Measurements from ENCODE around the gene SDF2L1. TPM values are rescaled to one million over a fixed set of nuclear protein-coding genes. Genes with fewer than 3 reads are reported as not detected.
"Not testable (repeated sequence)": the region's sequence is repeated elsewhere in the genome, so short reads cannot be mapped to it uniquely, and the experiment has no call there.

The SDF2L1 gene
- total RNA-seq, 2 experiments from 2014 or later: 21.7 to 22.3 TPM

- no peaks in the 10 kb centered on the region for H3K27me3 Mint-ChIP-seq (ENCODE audit: low read depth)
- no peak overlapping the region for H3K27ac Mint-ChIP-seq
- peaks cover 7% of the 10 kb centered on the region for H3K36me3 Mint-ChIP-seq (ENCODE audit: low read depth)
- H3K9me3 Mint-ChIP-seq: no peaks in the 10 kb centered on the region
- peaks cover 12% of the 10 kb centered on the region for H3K4me1 Mint-ChIP-seq (ENCODE audit: low read depth)
- intact Hi-C loops (cut with micrococcal nuclease): no loop called here
- no peak overlapping the region for H3K4me3 Mint-ChIP-seq
- DNase-seq: no peak
- CTCF ChIA-PET: interaction anchor here (13.9 kb wide), 1 partner anchor 11 kb away, joined by 208 read pairs; the partner anchor contains the start of gene SDF2L1
These were observed 9.2 kb upstream of the SDF2L1 start for GRCh38 chr22:21632931-21633330.

GRCh38 chr22:21633481-21633880 lies 8.6 kb upstream of the SDF2L1 start:
- DNase-seq: no peak
- CTCF ChIA-PET: interaction anchor here (0.5 to 13.9 kb wide), 2 partner anchors 11 to 674 kb away, joined by 5 to 208 read pairs; partner anchors contain the start of gene SDF2L1
- intact Hi-C loops (cut with micrococcal nuclease): no loop called here
- Mint-ChIP-seq H3K4me1 (ENCODE audit: low read depth) (peaks cover 8% of the 10 kb centered on the region), H3K9me3 (no peaks in the 10 kb centered on the region), H3K36me3 (ENCODE audit: low read depth) (peaks cover 2% of the 10 kb centered on the region), H3K4me3 (no peak overlapping the region), H3K27ac (no peak overlapping the region), H3K27me3 (ENCODE audit: low read depth) (no peaks in the 10 kb centered on the region)

- H3K36me3 Mint-ChIP-seq (ENCODE audit: low read depth): peaks cover 1% of the 10 kb centered on the region
- no peaks in the 10 kb centered on the region for H3K9me3 Mint-ChIP-seq
- no peak overlapping the region for H3K27ac Mint-ChIP-seq
- intact Hi-C loops (cut with micrococcal nuclease): no loop called here
- CTCF ChIA-PET: interaction anchor here (0.5 to 13.9 kb wide), 3 partner anchors 10 to 59 kb away, joined by 3 to 208 read pairs (median 3); partner anchors contain the start of gene SDF2L1
- DNase-seq: no peak
- no peaks in the 10 kb centered on the region for H3K27me3 Mint-ChIP-seq (ENCODE audit: low read depth)
- no peak overlapping the region for H3K4me3 Mint-ChIP-seq
- peaks cover 7% of the 10 kb centered on the region for H3K4me1 Mint-ChIP-seq (ENCODE audit: low read depth)
These were observed 8.0 kb upstream of the SDF2L1 start for GRCh38 chr22:21634081-21634480.

GRCh38 chr22:21634844-21635243 lies 7.3 kb upstream of the SDF2L1 start:
- Mint-ChIP-seq H3K4me1 (ENCODE audit: low read depth) (peaks cover 6% of the 10 kb centered on the region), H3K9me3 (no peaks in the 10 kb centered on the region), H3K27me3 (ENCODE audit: low read depth) (no peaks in the 10 kb centered on the region), H3K27ac (no peak overlapping the region), H3K4me3 (no peak overlapping the region), H3K36me3 (ENCODE audit: low read depth) (no peaks in the 10 kb centered on the region)
- CTCF ChIA-PET: interaction anchor here (1.2 to 13.9 kb wide), 2 partner anchors 9 to 21 kb away, joined by 3 to 208 read pairs; partner anchors contain the start of gene SDF2L1
- DNase-seq: no peak
- intact Hi-C loops (cut with micrococcal nuclease): no loop called here

- no peaks in the 10 kb centered on the region for H3K9me3 Mint-ChIP-seq
- intact Hi-C loops (cut with micrococcal nuclease): no loop called here
- H3K27ac Mint-ChIP-seq: no peak overlapping the region
- CTCF ChIA-PET: interaction anchor here (1.8 kb wide), 1 partner anchor 10 kb away, joined by 6 read pairs; no protein-coding TSS in a partner anchor
- H3K36me3 Mint-ChIP-seq (ENCODE audit: low read depth): no peaks in the 10 kb centered on the region
- peaks cover 2% of the 10 kb centered on the region for H3K4me1 Mint-ChIP-seq (ENCODE audit: low read depth)
- no peaks in the 10 kb centered on the region for H3K27me3 Mint-ChIP-seq (ENCODE audit: low read depth)
- H3K4me3 Mint-ChIP-seq: no peak overlapping the region
- DNase-seq: no peak
These were observed 6.2 kb upstream of the SDF2L1 start for GRCh38 chr22:21635771-21636510.

GRCh38 chr22:21636629-21637218 lies 5.4 kb upstream of the SDF2L1 start:
- H3K36me3 Mint-ChIP-seq (ENCODE audit: low read depth): no peaks in the 10 kb centered on the region
- no peak for DNase-seq
- CTCF ChIA-PET: interaction anchor here (1.8 kb wide), 1 partner anchor 10 kb away, joined by 6 read pairs; no protein-coding TSS in a partner anchor
- peaks cover 7% of the 10 kb centered on the region for H3K4me1 Mint-ChIP-seq (ENCODE audit: low read depth)
- no peaks in the 10 kb centered on the region for H3K27me3 Mint-ChIP-seq (ENCODE audit: low read depth)
- no peak overlapping the region for H3K27ac Mint-ChIP-seq
- H3K9me3 Mint-ChIP-seq: no peaks in the 10 kb centered on the region
- H3K4me3 Mint-ChIP-seq: no peak overlapping the region
- intact Hi-C loops (cut with micrococcal nuclease): no loop called here

GRCh38 chr22:21637450-21637849 lies 4.7 kb upstream of the SDF2L1 start:
- DNase-seq; H3K27me3 Mint-ChIP-seq (ENCODE audit: low read depth); intact Hi-C loops (cut with micrococcal nuclease); H3K36me3 Mint-ChIP-seq (ENCODE audit: low read depth); H3K27ac Mint-ChIP-seq; H3K4me3 Mint-ChIP-seq; H3K4me1 Mint-ChIP-seq (ENCODE audit: low read depth); H3K9me3 Mint-ChIP-seq: not testable (repeated sequence)
- CTCF ChIA-PET: interaction anchor here (1.8 kb wide), 1 partner anchor 9 kb away, joined by 6 read pairs; no protein-coding TSS in a partner anchor

- Mint-ChIP-seq H3K27me3 (ENCODE audit: low read depth) (no peaks in the 10 kb centered on the region), H3K27ac (no peak overlapping the region), H3K4me1 (ENCODE audit: low read depth) (peaks cover 20% of the 10 kb centered on the region), H3K36me3 (ENCODE audit: low read depth) (peaks cover 11% of the 10 kb centered on the region), H3K9me3 (no peaks in the 10 kb centered on the region), H3K4me3 (no peak overlapping the region)
- DNase-seq: no peak
- intact Hi-C loops (cut with micrococcal nuclease): no loop called here
- CTCF ChIA-PET: interaction anchor here (12.4 kb wide), 1 partner anchor 11 kb away, joined by 208 read pairs; the partner anchor contains the start of genes CCDC116 and YDJC
These were observed 2.7 kb upstream of the SDF2L1 start for GRCh38 chr22:21639359-21639758.

GRCh38 chr22:21640810-21641209 lies 1.3 kb upstream of the SDF2L1 start:
- peaks cover 22% of the 10 kb centered on the region for H3K4me1 Mint-ChIP-seq (ENCODE audit: low read depth)
- no peaks in the 10 kb centered on the region for H3K27me3 Mint-ChIP-seq (ENCODE audit: low read depth)
- peak overlapping the region; percentile 90 for H3K4me3 Mint-ChIP-seq
- peaks cover 15% of the 10 kb centered on the region for H3K36me3 Mint-ChIP-seq (ENCODE audit: low read depth)
- CTCF ChIA-PET: interaction anchor here (12.4 kb wide), 1 partner anchor 12 kb away, joined by 208 read pairs; the partner anchor contains the start of genes CCDC116 and YDJC
- DNase-seq: no peak
- H3K9me3 Mint-ChIP-seq: no peaks in the 10 kb centered on the region
- no peak overlapping the region for H3K27ac Mint-ChIP-seq
- intact Hi-C loops (cut with micrococcal nuclease): no loop called here

GRCh38 chr22:21641417-21641788 lies 699 bp upstream of the SDF2L1 start:
- Mint-ChIP-seq H3K27ac (peak overlapping the region; percentile 30), H3K36me3 (ENCODE audit: low read depth) (peaks cover 19% of the 10 kb centered on the region), H3K4me3 (peak overlapping the region; percentile 90), H3K4me1 (ENCODE audit: low read depth) (peaks cover 26% of the 10 kb centered on the region), H3K9me3 (no peaks in the 10 kb centered on the region), H3K27me3 (ENCODE audit: low read depth) (no peaks in the 10 kb centered on the region)
- DNase-seq: no peak
- intact Hi-C loops (cut with micrococcal nuclease): no loop called here
- CTCF ChIA-PET: interaction anchor here (1.0 to 12.4 kb wide), 3 partner anchors 13 to 38 kb away, joined by 3 to 208 read pairs (median 3); partner anchors contain the start of genes CCDC116 and YDJC

- Mint-ChIP-seq H3K4me3 (peak overlapping the region; percentile 90), H3K27me3 (ENCODE audit: low read depth) (no peaks in the 10 kb centered on the region), H3K36me3 (ENCODE audit: low read depth) (peaks cover 24% of the 10 kb centered on the region), H3K27ac (peak overlapping the region; percentile 73), H3K4me1 (ENCODE audit: low read depth) (peaks cover 30% of the 10 kb centered on the region), H3K9me3 (no peaks in the 10 kb centered on the region)
- intact Hi-C loops (cut with micrococcal nuclease): loop anchor here (1.0 kb wide), 2 partner anchors 9 to 13 kb away; no protein-coding TSS in a partner anchor
- CTCF ChIA-PET: interaction anchor here (0.6 to 12.4 kb wide), 13 partner anchors 10 to 172 kb away, joined by 3 to 208 read pairs (median 4); partner anchors contain the start of genes CCDC116 and YDJC
- peak; percentile 81 for DNase-seq
These were observed 714 bp downstream of the SDF2L1 start for GRCh38 chr22:21642584-21643448.

Data from activated naive CD4-positive, alpha-beta T cell treated with anti-CD3 and anti-CD28 coated beads for 36 hours (primary cell).